Esophagus muscularis mucosa (tissue), 3 donors: Measurements from ENCODE around the gene HSPA4.

Experiments used
- POLR2A ChIP-seq: fragments of 450-650 bp; IDR thresholded peaks from one replicate; pipeline ENCODE4 v1.6.1; 2017; ENCODE audit warnings: antibody characterized with exemption, moderate library complexity, mild to moderate bottlenecking, low read depth
- TF ChIP-seq, protein P1 (sequence below), 3 experiments: fragments of 200-600 bp in 2 of 3; fragments of 450-650 bp in 1 of 3; sonication (generic) in 2 of 3; IDR thresholded peaks; one replicate each; pipeline ENCODE4 v1.5.1; 2017 to 2019; ENCODE audit warnings: antibody characterized with exemption in 3 of 3, mild to moderate bottlenecking in 2 of 3, moderate library complexity in 1 of 3

DNA sequence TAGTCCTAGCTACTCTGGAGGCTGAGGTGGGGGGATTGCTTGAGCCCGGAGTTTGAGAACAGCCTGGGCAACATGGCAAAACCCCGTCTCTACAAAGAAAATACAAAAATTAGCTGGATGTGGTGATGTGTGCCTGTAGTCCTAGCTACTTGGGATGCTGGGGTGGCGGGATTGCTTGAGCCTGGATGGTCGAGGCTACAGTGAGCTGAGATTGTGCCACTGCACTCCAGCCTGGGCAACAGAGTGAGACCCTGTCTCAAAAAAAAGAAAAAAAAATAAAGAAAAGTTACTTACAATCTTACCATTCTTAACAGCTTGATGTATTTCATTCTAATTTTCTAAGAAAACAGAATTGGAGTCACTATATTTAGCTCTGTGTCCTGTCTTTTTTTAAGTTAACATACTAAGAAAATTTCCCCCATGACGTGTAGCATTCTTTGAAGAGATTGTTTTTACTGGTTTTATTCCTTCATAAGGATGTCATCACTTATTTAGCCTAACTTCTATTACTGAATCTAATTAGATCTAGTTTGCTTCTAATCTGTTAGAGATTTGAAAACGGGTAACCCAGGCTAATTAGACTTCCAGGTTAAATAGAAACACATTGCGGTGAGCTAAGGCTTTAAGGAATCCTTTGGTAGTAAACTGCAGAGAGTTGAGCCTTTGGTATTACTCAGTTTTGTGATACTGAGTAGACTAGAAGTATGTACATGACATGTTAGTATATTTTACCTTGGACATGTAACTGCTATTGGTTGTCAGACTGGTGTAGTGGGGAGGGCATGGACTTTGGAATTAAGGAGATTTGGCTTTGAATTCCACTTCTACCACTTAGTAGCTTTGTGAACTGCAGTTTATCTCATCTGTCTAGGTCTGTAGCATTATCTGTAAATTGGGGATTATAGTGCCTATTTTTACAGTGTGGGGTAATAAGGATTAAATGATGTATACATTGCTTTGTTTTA, 24.0 kb downstream of the HSPA4 start:
- TF ChIP-seq, protein P1, sequence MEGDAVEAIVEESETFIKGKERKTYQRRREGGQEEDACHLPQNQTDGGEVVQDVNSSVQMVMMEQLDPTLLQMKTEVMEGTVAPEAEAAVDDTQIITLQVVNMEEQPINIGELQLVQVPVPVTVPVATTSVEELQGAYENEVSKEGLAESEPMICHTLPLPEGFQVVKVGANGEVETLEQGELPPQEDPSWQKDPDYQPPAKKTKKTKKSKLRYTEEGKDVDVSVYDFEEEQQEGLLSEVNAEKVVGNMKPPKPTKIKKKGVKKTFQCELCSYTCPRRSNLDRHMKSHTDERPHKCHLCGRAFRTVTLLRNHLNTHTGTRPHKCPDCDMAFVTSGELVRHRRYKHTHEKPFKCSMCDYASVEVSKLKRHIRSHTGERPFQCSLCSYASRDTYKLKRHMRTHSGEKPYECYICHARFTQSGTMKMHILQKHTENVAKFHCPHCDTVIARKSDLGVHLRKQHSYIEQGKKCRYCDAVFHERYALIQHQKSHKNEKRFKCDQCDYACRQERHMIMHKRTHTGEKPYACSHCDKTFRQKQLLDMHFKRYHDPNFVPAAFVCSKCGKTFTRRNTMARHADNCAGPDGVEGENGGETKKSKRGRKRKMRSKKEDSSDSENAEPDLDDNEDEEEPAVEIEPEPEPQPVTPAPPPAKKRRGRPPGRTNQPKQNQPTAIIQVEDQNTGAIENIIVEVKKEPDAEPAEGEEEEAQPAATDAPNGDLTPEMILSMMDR (IDR thresholded peaks at IDR 0.05): no peak
- TF ChIP-seq POLR2A: no peak
